SK-N-MC (cell line): Measurements from ENCODE around the gene TRH.

ENCODE experiments used
- FOXP2 ChIP-seq: optimal IDR thresholded peaks from 2 replicates; pipeline ENCODE3; 2011; ENCODE audit warnings: mild to moderate bottlenecking, moderate library complexity; ENCODE audit not compliant: insufficient read depth; ENCODE audit errors: extremely low read length, control extremely low read depth
- POLR2AphosphoS5 ChIP-seq: IDR thresholded peaks from 2 replicates; pipeline ENCODE4 v1.6.1; 2012; ENCODE audit warnings: mild to moderate bottlenecking, low read depth, low read length, borderline replicate concordance

GRCh38 chr3:129965937-129966336 lies 8.6 kb upstream of the TRH start:
- TF ChIP-seq POLR2AphosphoS5 (no peak), FOXP2 (no peak)
